Stomach (tissue), 4 donors: ENCODE results near the gene SHANK2.

Experiments
- CTCF ChIP-seq, 7 experiments: fragments of 450-650 bp in 4 of 7; fragments of 200-600 bp in 3 of 7; sonication (generic) in 3 of 7; IDR thresholded peaks; one replicate each; pipeline ENCODE4 v1.5.1; 2016 to 2019; ENCODE audit warnings: antibody characterized with exemption in 7 of 7, control low read depth in 2 of 7, mild to moderate bottlenecking in 1 of 7
- EP300 ChIP-seq: sonication (generic); formaldehyde crosslinking; IDR thresholded peaks from one replicate; pipeline ENCODE4 v1.6.1; 2017; ENCODE audit warnings: antibody characterized with exemption

DNA sequence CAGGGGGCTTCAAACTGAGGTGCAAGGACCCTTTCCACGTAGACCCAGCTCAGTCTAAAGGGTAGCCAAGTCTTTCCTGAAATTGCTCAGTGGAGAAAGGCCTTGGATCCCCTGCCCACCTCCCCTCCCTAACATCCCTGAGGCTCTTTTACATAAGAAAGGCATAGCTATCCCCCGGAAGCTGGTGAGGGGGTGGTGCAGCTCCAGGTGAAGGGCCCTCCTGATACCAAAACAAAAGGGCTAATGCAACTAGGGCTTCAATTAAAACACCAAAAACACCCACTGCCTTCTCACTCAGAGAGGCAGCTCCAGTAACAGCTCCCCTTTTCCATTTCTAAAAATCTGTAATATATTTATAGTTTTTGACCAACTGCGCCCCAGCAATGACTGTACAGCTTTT, 5.8 kb downstream of the SHANK2 start:
- no peak for TF ChIP-seq CTCF (IDR thresholded peaks at IDR 0.05)
- no peak for TF ChIP-seq EP300
